ENCODE measurements around the gene GDF7. TPM values are rescaled to one million over a fixed set of nuclear protein-coding genes. Genes with fewer than 3 reads are reported as not detected.
"Not testable (repeated sequence)": the region's sequence is repeated elsewhere in the genome, so short reads cannot be mapped to it uniquely, and the experiment has no call there.

The GDF7 gene
- total and polyA plus RNA-seq, 10 of the 15 experiments (the other 5 are each of a cell fraction or from before 2014, with no cell fraction given), result 0.02 to 0.11 (median 0.04) TPM; not detected in 1

- intact Hi-C loops (cut with micrococcal nuclease; ENCODE audit: unreplicated experiment); DNase-seq (ENCODE audit: low read depth, low spot score); BruUV-seq (replicated peaks); H3K4me3 ChIP-seq; RAD21 ChIA-PET (ENCODE audit: unreplicated experiment); POLR2A ChIA-PET; H3K27ac ChIP-seq (ENCODE audit: control insufficient read depth, insufficient read depth); H4K20me1 ChIP-seq (ENCODE audit: control insufficient read depth, insufficient read depth); H3K9ac ChIP-seq (ENCODE audit: control insufficient read depth, insufficient read depth, low read length); H3K4me1 ChIP-seq (ENCODE audit: control insufficient read depth, insufficient read depth, low read length); H3K79me2 ChIP-seq (ENCODE audit: control insufficient read depth, insufficient read depth, low read length); H3K36me3 ChIP-seq (ENCODE audit: control insufficient read depth in 2 of 2, insufficient read depth in 2 of 2, low read length in 1 of 2); in situ Hi-C loops (cut with MboI); CTCF ChIA-PET; SMC1A ChIA-PET (ENCODE audit: uncharacterized antibody, unreplicated experiment); H2AFZ ChIP-seq (ENCODE audit: control insufficient read depth, low read depth, low read length); H3K9me3 ChIP-seq (replicated peaks; ENCODE audit: control insufficient read depth, insufficient read depth, low read length); FAIRE-seq; ATAC-seq; H3K4me2 ChIP-seq (ENCODE audit: control insufficient read depth, insufficient read depth); H3K27me3 ChIP-seq (replicated peaks in 1 of 2; ENCODE audit: control insufficient read depth in 2 of 2, insufficient read depth in 2 of 2, low read length in 1 of 2): not testable (repeated sequence)
- WGBS (ENCODE audit: insufficient coverage, insufficient replicate concordance, low lambda C conversion rate, missing lambda C conversion rate), result 71% methylated on average over 3 of the region's 3 CpGs
Measured at GRCh38 chr2:20713585-20713984, 46.6 kb downstream of the GDF7 start.

GRCh38 chr2:20714412-20714811 is 47.5 kb downstream of the GDF7 start:
- not testable (repeated sequence) for FAIRE-seq

GRCh38 chr2:20716164-20716563 is 49.2 kb downstream of the GDF7 start:
- POLR2A ChIA-PET; in situ Hi-C loops (cut with MboI); FAIRE-seq: not testable (repeated sequence)

More at GRCh38 chr2:20714412-20714811, 47.5 kb downstream of the GDF7 start:
- H3K79me2 ChIP-seq (ENCODE audit: control insufficient read depth, insufficient read depth, low read length); H3K27me3 ChIP-seq (replicated peaks in 1 of 2; ENCODE audit: control insufficient read depth in 2 of 2, insufficient read depth in 2 of 2, low read length in 1 of 2); intact Hi-C loops (cut with micrococcal nuclease; ENCODE audit: unreplicated experiment); H3K9me3 ChIP-seq (replicated peaks; ENCODE audit: control insufficient read depth, insufficient read depth, low read length); H3K4me2 ChIP-seq (ENCODE audit: control insufficient read depth, insufficient read depth); H3K9ac ChIP-seq (ENCODE audit: control insufficient read depth, insufficient read depth, low read length); CTCF ChIA-PET; H3K4me1 ChIP-seq (ENCODE audit: control insufficient read depth, insufficient read depth, low read length); H2AFZ ChIP-seq (ENCODE audit: control insufficient read depth, low read depth, low read length); H3K36me3 ChIP-seq (ENCODE audit: control insufficient read depth in 2 of 2, insufficient read depth in 2 of 2, low read length in 1 of 2); ATAC-seq; POLR2A ChIA-PET; SMC1A ChIA-PET (ENCODE audit: uncharacterized antibody, unreplicated experiment); BruUV-seq (replicated peaks); in situ Hi-C loops (cut with MboI); DNase-seq (ENCODE audit: low read depth, low spot score); RAD21 ChIA-PET (ENCODE audit: unreplicated experiment); H3K27ac ChIP-seq (ENCODE audit: control insufficient read depth, insufficient read depth); H4K20me1 ChIP-seq (ENCODE audit: control insufficient read depth, insufficient read depth); H3K4me3 ChIP-seq: not testable (repeated sequence)
- 67% methylated on average over 2 of the region's 2 CpGs for WGBS (ENCODE audit: insufficient coverage, insufficient replicate concordance, low lambda C conversion rate, missing lambda C conversion rate)

More at GRCh38 chr2:20716164-20716563, 49.2 kb downstream of the GDF7 start:
- H3K36me3 ChIP-seq (ENCODE audit: control insufficient read depth in 2 of 2, insufficient read depth in 2 of 2, low read length in 1 of 2); H3K4me3 ChIP-seq; H3K27ac ChIP-seq (ENCODE audit: control insufficient read depth, insufficient read depth); BruUV-seq (replicated peaks); ATAC-seq; H4K20me1 ChIP-seq (ENCODE audit: control insufficient read depth, insufficient read depth); H3K4me2 ChIP-seq (ENCODE audit: control insufficient read depth, insufficient read depth); DNase-seq (ENCODE audit: low read depth, low spot score); H3K27me3 ChIP-seq (replicated peaks in 1 of 2; ENCODE audit: control insufficient read depth in 2 of 2, insufficient read depth in 2 of 2, low read length in 1 of 2); SMC1A ChIA-PET (ENCODE audit: uncharacterized antibody, unreplicated experiment); H2AFZ ChIP-seq (ENCODE audit: control insufficient read depth, low read depth, low read length); H3K9me3 ChIP-seq (replicated peaks; ENCODE audit: control insufficient read depth, insufficient read depth, low read length); intact Hi-C loops (cut with micrococcal nuclease; ENCODE audit: unreplicated experiment); H3K79me2 ChIP-seq (ENCODE audit: control insufficient read depth, insufficient read depth, low read length); RAD21 ChIA-PET (ENCODE audit: unreplicated experiment); CTCF ChIA-PET; H3K9ac ChIP-seq (ENCODE audit: control insufficient read depth, insufficient read depth, low read length); H3K4me1 ChIP-seq (ENCODE audit: control insufficient read depth, insufficient read depth, low read length): not testable (repeated sequence)
- 100% methylated on average over 3 of the region's 3 CpGs for WGBS (ENCODE audit: insufficient coverage, insufficient replicate concordance, low lambda C conversion rate, missing lambda C conversion rate)
